Measurements from ENCODE around the gene CCDC102A. TPM values are rescaled to one million over a fixed set of nuclear protein-coding genes. Genes with fewer than 3 reads are reported as not detected.
A peak's percentile ranks its signal among the peaks of the same experiment; 100 is the strongest.

The CCDC102A gene
- total RNA-seq, 1 donor from 2014 or later: 7.8 TPM

DNA sequence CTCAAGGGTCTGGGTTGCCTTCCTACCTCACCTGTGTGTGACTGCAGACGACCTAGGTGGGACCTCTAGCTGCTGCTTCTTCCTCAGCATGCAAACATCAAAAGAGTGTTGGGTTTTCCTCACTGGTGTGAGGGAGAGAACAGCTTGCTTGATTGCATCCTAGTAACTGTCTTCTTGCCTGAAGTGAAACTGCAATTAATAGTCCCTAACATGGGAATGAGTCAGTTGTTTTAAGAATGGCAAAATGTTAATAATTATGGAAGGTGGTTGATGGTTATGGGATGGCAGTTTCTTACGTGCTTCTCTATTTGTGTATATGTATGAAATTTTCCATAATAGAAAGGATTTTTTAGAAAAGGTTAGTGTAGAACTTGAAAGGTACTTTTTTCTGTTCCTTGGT lies 68.0 kb downstream of the CCDC102A start:
- peaks cover 22 to 30% (median 23%) of the 10 kb centered on the region in 3 donors for H3K4me1 ChIP-seq (ENCODE audit: control insufficient read depth in 3 of 3, insufficient read depth in 3 of 3, low read length in 3 of 3)

GRCh38 chr16:57464523-57464922 lies 71.8 kb downstream of the CCDC102A start:
- Histone ChIP-seq H3K27me3 (ENCODE audit: control insufficient read depth in 3 of 3, insufficient read depth in 3 of 3, low read length in 3 of 3) (no peaks in the 10 kb centered on the region), H3K9ac (ENCODE audit: low read depth in 1 of 3, low read length in 3 of 3) (no peak overlapping the region), H3K4me3 (ENCODE audit: low read length in 3 of 3) (no peak overlapping the region), H3K36me3 (ENCODE audit: control insufficient read depth in 3 of 3, insufficient read depth in 3 of 3, low read length in 3 of 3) (peaks cover 53 to 72% (median 63%) of the 10 kb centered on the region in 3 donors), H3K4me1 (ENCODE audit: control insufficient read depth in 3 of 3, insufficient read depth in 3 of 3, low read length in 3 of 3) (peaks cover 14 to 27% (median 19%) of the 10 kb centered on the region in 3 donors), H3K9me3 (ENCODE audit: control insufficient read depth in 3 of 3, low read length in 3 of 3) (no peaks in the 10 kb centered on the region), H3K27ac (ENCODE audit: low read depth, low read length) (no peak overlapping the region)

More for the DNA sequence above, 68.0 kb downstream of the CCDC102A start:
- H3K4me3 ChIP-seq (ENCODE audit: low read length in 3 of 3): no peak overlapping the region
- H3K27me3 ChIP-seq (ENCODE audit: control insufficient read depth in 3 of 3, insufficient read depth in 3 of 3, low read length in 3 of 3): no peaks in the 10 kb centered on the region
- H3K27ac ChIP-seq (ENCODE audit: low read depth, low read length): no peak overlapping the region
- no peak overlapping the region for H3K9ac ChIP-seq (ENCODE audit: low read depth in 1 of 3, low read length in 3 of 3)
- no peaks in the 10 kb centered on the region for H3K9me3 ChIP-seq (ENCODE audit: control insufficient read depth in 3 of 3, low read length in 3 of 3)
- peaks cover 67 to 78% (median 71%) of the 10 kb centered on the region in 3 donors for H3K36me3 ChIP-seq (ENCODE audit: control insufficient read depth in 3 of 3, insufficient read depth in 3 of 3, low read length in 3 of 3)

GRCh38 chr16:57462978-57463362 lies 73.4 kb downstream of the CCDC102A start:
- Histone ChIP-seq H3K27ac (ENCODE audit: low read depth, low read length) (peak overlapping the region; percentile 65), H3K9ac (ENCODE audit: low read depth in 1 of 3, low read length in 3 of 3) (peak overlapping the region; percentile 83 to 91 (median 91)), H3K4me1 (ENCODE audit: control insufficient read depth in 3 of 3, insufficient read depth in 3 of 3, low read length in 3 of 3) (peaks cover 14 to 27% (median 19%) of the 10 kb centered on the region in 3 donors), H3K4me3 (ENCODE audit: low read length in 3 of 3) (peak overlapping the region; percentile 87 to 93 (median 89)), H3K36me3 (ENCODE audit: control insufficient read depth in 3 of 3, insufficient read depth in 3 of 3, low read length in 3 of 3) (peaks cover 50 to 72% (median 63%) of the 10 kb centered on the region in 3 donors), H3K9me3 (ENCODE audit: control insufficient read depth in 3 of 3, low read length in 3 of 3) (no peaks in the 10 kb centered on the region), H3K27me3 (ENCODE audit: control insufficient read depth in 3 of 3, insufficient read depth in 3 of 3, low read length in 3 of 3) (no peaks in the 10 kb centered on the region)

DNA sequence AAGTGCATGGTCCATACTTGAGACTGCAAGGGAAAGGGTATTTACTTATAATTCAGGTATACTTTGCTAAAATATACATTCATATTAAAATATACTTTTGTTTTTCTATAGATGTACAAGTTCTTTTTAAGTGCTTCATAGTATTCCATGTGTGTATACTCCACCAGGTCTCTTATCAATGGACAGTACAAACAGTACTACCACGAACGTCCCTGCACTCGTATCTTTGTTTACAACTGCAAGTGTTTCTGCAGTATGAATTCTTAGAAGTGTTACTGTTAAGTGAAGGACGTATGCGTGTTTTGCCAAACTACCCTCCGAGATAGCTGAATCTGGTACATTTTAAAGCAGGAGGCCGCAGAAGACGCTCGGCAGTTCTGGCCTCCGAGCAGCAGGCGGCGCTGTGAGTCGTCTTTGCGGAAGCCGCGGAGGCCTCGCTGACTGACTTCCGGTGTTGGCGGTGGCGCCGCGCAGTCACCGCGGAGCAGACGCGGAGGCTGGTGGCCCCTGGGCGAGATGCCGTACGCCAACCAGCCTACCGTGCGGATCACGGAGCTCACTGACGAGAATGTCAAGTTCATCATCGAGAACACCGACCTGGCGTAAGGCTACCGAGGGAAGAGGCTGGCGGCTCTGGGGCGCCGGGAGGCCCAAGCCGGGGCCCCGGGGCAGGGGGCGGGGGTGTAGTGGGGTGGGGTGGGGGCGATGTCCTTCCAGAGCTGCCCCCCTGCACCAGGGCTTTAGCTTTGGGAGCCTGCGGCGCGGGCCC lies 74.0 kb downstream of the CCDC102A start, which contains the start of gene POLR2C:
Gene POLR2C, plus strand, starts transcription at position 471 of the 769 bp plus-strand sequence. Its CDS starts 46 bp downstream, at position 517.
- Histone ChIP-seq H3K36me3 (ENCODE audit: control insufficient read depth in 3 of 3, insufficient read depth in 3 of 3, low read length in 3 of 3) (peaks cover 54 to 76% (median 64%) of the 10 kb centered on the region in 3 donors), H3K9ac (ENCODE audit: low read depth in 1 of 3, low read length in 3 of 3) (peak within 1 kb of the TSS; percentile 83 to 91 (median 91)), H3K27ac (ENCODE audit: low read depth, low read length) (peak within 1 kb of the TSS; percentile 65), H3K27me3 (ENCODE audit: control insufficient read depth in 3 of 3, insufficient read depth in 3 of 3, low read length in 3 of 3) (no peaks in the 10 kb centered on the region), H3K4me1 (ENCODE audit: control insufficient read depth in 3 of 3, insufficient read depth in 3 of 3, low read length in 3 of 3) (peaks cover 14 to 27% (median 19%) of the 10 kb centered on the region in 3 donors), H3K4me3 (ENCODE audit: low read length in 3 of 3) (peak within 1 kb of the TSS; percentile 87 to 93 (median 89)), H3K9me3 (ENCODE audit: control insufficient read depth in 3 of 3, low read length in 3 of 3) (no peaks in the 10 kb centered on the region)

Other genes starting within 250 kb of the CCDC102A start
- not detected for gene CCL22, start 177.8 kb downstream of the CCDC102A start, total RNA-seq
- gene CX3CL1, start 164.1 kb downstream of the CCDC102A start, total RNA-seq: 0.52 TPM
- gene CCL17, start 131.8 kb downstream of the CCDC102A start, total RNA-seq: not detected
- gene CIAPIN1, start 89.2 kb downstream of the CCDC102A start, total RNA-seq: 56.9 TPM
- 32.9 TPM for gene COQ9, start 89.1 kb downstream of the CCDC102A start, total RNA-seq
- 62.6 TPM for gene POLR2C, start 73.9 kb downstream of the CCDC102A start, total RNA-seq
- 6.8 TPM for gene DOK4, start 50.1 kb downstream of the CCDC102A start, total RNA-seq
- gene ADGRG5, start 6.1 kb upstream of the CCDC102A start, total RNA-seq: not detected
- 0.52 TPM for gene ADGRG1, start 92.1 kb upstream of the CCDC102A start, total RNA-seq
- 0.52 TPM for gene ADGRG3, start 131.7 kb upstream of the CCDC102A start, total RNA-seq
- gene DRC7, start 158.2 kb upstream of the CCDC102A start, total RNA-seq: not detected
- gene KATNB1, start 199.2 kb upstream of the CCDC102A start, total RNA-seq: 24.0 TPM

All from skeletal muscle tissue (tissue), 4 donors.